H9 (cell line): ENCODE data around the gene AGR3. TPM values are rescaled to one million over a fixed set of nuclear protein-coding genes. Genes with fewer than 3 reads are reported as not detected.

Source experiments
- DNase-seq: peaks from one replicate; pipeline ENCODE4 v3.0.0-alpha.2; 2017
- H2AFZ ChIP-seq: one replicate; pipeline ENCODE4 v1.6.1; 2013; ENCODE audit warnings: mild to moderate bottlenecking, low read length, control low read depth, moderate library complexity
- H2AK5ac ChIP-seq: 2 replicates; pipeline ENCODE4 v1.6.1; 2013; ENCODE audit warnings: low read length, control low read depth, mixed read lengths; ENCODE audit not compliant: insufficient read length
- H2BK120ac ChIP-seq: one replicate; pipeline ENCODE4 v1.6.1; 2013; ENCODE audit warnings: low read depth, mild to moderate bottlenecking, low read length, control low read depth, inconsistent platforms; ENCODE audit not compliant: poor library complexity, severe bottlenecking
- H2BK12ac ChIP-seq: 2 replicates; pipeline ENCODE4 v1.6.1; 2013; ENCODE audit warnings: low read length, control low read depth, mixed read lengths, low read depth; ENCODE audit not compliant: insufficient read length
- H2BK15ac ChIP-seq: 2 replicates; pipeline ENCODE4 v1.6.1; 2013; ENCODE audit warnings: low read depth, low read length, control low read depth
- H2BK20ac ChIP-seq: one replicate; pipeline ENCODE4 v1.6.1; 2013; ENCODE audit warnings: low read depth, mild to moderate bottlenecking, low read length, control low read depth, inconsistent platforms; ENCODE audit not compliant: poor library complexity, severe bottlenecking
- H2BK5ac ChIP-seq: 2 replicates; pipeline ENCODE4 v1.6.1; 2013; ENCODE audit warnings: low read length, control low read depth, mixed read lengths; ENCODE audit not compliant: insufficient read length
- H3K14ac ChIP-seq: 2 replicates; pipeline ENCODE4 v1.6.1; 2013; ENCODE audit warnings: low read length, control low read depth; ENCODE audit not compliant: insufficient read depth
- H3K18ac ChIP-seq: 2 replicates; pipeline ENCODE4 v1.6.1; 2013; ENCODE audit warnings: low read depth, mild to moderate bottlenecking, mixed read lengths, low read length, control low read depth; ENCODE audit not compliant: insufficient read length
- H3K23ac ChIP-seq: 2 replicates; pipeline ENCODE4 v1.6.1; 2013; ENCODE audit warnings: low read length, control low read depth, mixed read lengths, low read depth; ENCODE audit not compliant: insufficient read length
- H3K23me2 ChIP-seq: 2 replicates; pipeline ENCODE4 v1.6.1; 2013; ENCODE audit warnings: low read depth, mild to moderate bottlenecking, mixed read lengths, low read length, control low read depth; ENCODE audit not compliant: insufficient read length, poor library complexity, severe bottlenecking
- H3K27ac ChIP-seq: 2 replicates; pipeline ENCODE4 v1.5.1; 2013; ENCODE audit warnings: low read length, control low read depth, mixed read lengths, low read depth; ENCODE audit not compliant: insufficient read length
- H3K27me3 ChIP-seq: 2 replicates; pipeline ENCODE4 v1.6.1; 2013; ENCODE audit warnings: low read length, control low read depth, inconsistent platforms; ENCODE audit not compliant: insufficient read depth
- H3K4ac ChIP-seq: 2 replicates; pipeline ENCODE4 v1.6.1; 2013; ENCODE audit warnings: low read depth, mild to moderate bottlenecking, control low read depth, inconsistent platforms, low read length, moderate library complexity
- H3K4me1 ChIP-seq: 2 replicates; pipeline ENCODE4 v1.6.1; 2013; ENCODE audit warnings: low read length, control low read depth, inconsistent platforms; ENCODE audit not compliant: insufficient read depth
- H3K4me2 ChIP-seq: 2 replicates; pipeline ENCODE4 v1.6.1; 2013; ENCODE audit warnings: low read length, control low read depth, mixed read lengths; ENCODE audit not compliant: insufficient read length, insufficient read depth
- H3K56ac ChIP-seq: 2 replicates; pipeline ENCODE4 v1.6.1; 2013; ENCODE audit warnings: low read depth, mild to moderate bottlenecking, mixed read lengths, low read length, control low read depth; ENCODE audit not compliant: insufficient read length
- H3K79me1 ChIP-seq: 2 replicates; pipeline ENCODE4 v1.6.1; 2013; ENCODE audit warnings: low read depth, mild to moderate bottlenecking, moderate library complexity, low read length, control low read depth, inconsistent platforms; ENCODE audit not compliant: insufficient read depth, poor library complexity, severe bottlenecking
- H3K79me2 ChIP-seq: 2 replicates; pipeline ENCODE4 v1.6.1; 2013; ENCODE audit warnings: low read length, control low read depth, inconsistent platforms; ENCODE audit not compliant: insufficient read depth
- H3K9ac ChIP-seq: 2 replicates; pipeline ENCODE4 v1.6.1; 2013; ENCODE audit warnings: low read length, control low read depth, mixed read lengths; ENCODE audit not compliant: insufficient read length; ENCODE audit errors: extremely low read depth
- H3K9me3 ChIP-seq: one replicate; pipeline ENCODE4 v1.6.1; 2013; ENCODE audit warnings: low read depth, low read length, inconsistent platforms; ENCODE audit not compliant: control insufficient read depth
- H3T11ph ChIP-seq: one replicate; pipeline ENCODE4 v1.6.1; 2013; ENCODE audit warnings: mild to moderate bottlenecking, low read length, control low read depth, inconsistent platforms
- H4K20me1 ChIP-seq: one replicate; pipeline ENCODE4 v1.6.1; 2013; ENCODE audit not compliant: control insufficient read depth, insufficient read length, insufficient read depth
- H4K5ac ChIP-seq: 2 replicates; pipeline ENCODE4 v1.6.1; 2013; ENCODE audit warnings: low read depth, mild to moderate bottlenecking, mixed read lengths, low read length, control low read depth; ENCODE audit not compliant: insufficient read length
- H4K8ac ChIP-seq: replicated peaks from 2 replicates; pipeline ENCODE4 v1.6.1; 2013; ENCODE audit warnings: low read length, control low read depth, mixed read lengths, low read depth; ENCODE audit not compliant: insufficient read length
- H4K91ac ChIP-seq: 2 replicates; pipeline ENCODE4 v1.6.1; 2013; ENCODE audit warnings: low read depth, mild to moderate bottlenecking, moderate library complexity, mixed read lengths, low read length, control low read depth; ENCODE audit not compliant: insufficient read length
- H3K27ac Mint-ChIP-seq, 3 experiments: 2 replicates in 2 of 3; 3 replicates in 1 of 3; pipeline ENCODE4 v1.8.0; 2020 to 2021; ENCODE audit warnings: mixed read lengths in 3 of 3, mild to moderate bottlenecking in 1 of 3, moderate library complexity in 1 of 3
- H3K27me3 Mint-ChIP-seq: 2 replicates; pipeline ENCODE4 v1.8.0; 2021; ENCODE audit warnings: low read depth, mild to moderate bottlenecking, moderate library complexity, mixed read lengths
- H3K36me3 Mint-ChIP-seq, 3 experiments: 2 replicates in 2 of 3; 3 replicates in 1 of 3; pipeline ENCODE4 v1.8.0; 2020 to 2021; ENCODE audit warnings: low read depth in 3 of 3, mixed read lengths in 3 of 3; ENCODE audit not compliant: insufficient read depth in 1 of 3
- H3K4me1 Mint-ChIP-seq, 2 experiments: 2 replicates each; pipeline ENCODE4 v1.8.0; 2020; ENCODE audit warnings: mixed read lengths in 2 of 2
- H3K4me3 Mint-ChIP-seq, 2 experiments: 2 replicates in 1 of 2; 3 replicates in 1 of 2; pipeline ENCODE4 v1.8.0; 2020 to 2021; ENCODE audit warnings: mild to moderate bottlenecking in 2 of 2, mixed read lengths in 2 of 2, moderate library complexity in 1 of 2
- H3K9me3 Mint-ChIP-seq, 2 experiments: 2 replicates in 1 of 2; 3 replicates in 1 of 2; pipeline ENCODE4 v1.8.0; 2020; ENCODE audit warnings: mild to moderate bottlenecking in 2 of 2, mixed read lengths in 2 of 2, moderate library complexity in 1 of 2
- WGBS: extraction: QIAGEN DNeasy Blood & Tissue Kit; methylation state at CpG from one replicate; pipeline ENCODE4 v1.1.7; 2013; ENCODE audit warnings: missing lambda C conversion rate, low lambda C conversion rate, mixed read lengths; ENCODE audit not compliant: insufficient read length; ENCODE audit errors: extremely low coverage; 5-methylcytosine and 5-hydroxymethylcytosine counted together
- total RNA-seq: library from RNA; stranded (reverse); gene quantifications from 2 replicates; pipeline ENCODE4 v1.2.1, GENCODE V29; 2021
- TF ChIP-seq, protein P1 (sequence below): fragments of 200-600 bp; sonication (generic); conservative IDR thresholded peaks from 3 replicates; pipeline ENCODE4 v1.8.0; 2021; ENCODE audit warnings: antibody characterized with exemption, mild to moderate bottlenecking

AGR3 gene
- total RNA-seq, 1 experiment from 2014 or later = not detected

- no peaks in the 10 kb centered on the region for H3K27me3 ChIP-seq
- no peak overlapping the region for H2BK5ac ChIP-seq
- no peak overlapping the region for H4K5ac ChIP-seq
- no peaks in the 10 kb centered on the region for H3K79me1 ChIP-seq
- no peak overlapping the region for H4K8ac ChIP-seq
- no peak overlapping the region for H3K14ac ChIP-seq
- Mint-ChIP-seq H3K4me1 (peaks cover 1 to 3% of the 10 kb centered on the region in 2 experiments; a peak in 2 of 4 replicates), H3K4me3 (no peak overlapping the region), H3K36me3 (no peaks in the 10 kb centered on the region), H3K9me3 (no peaks in the 10 kb centered on the region), H3K27me3 (no peaks in the 10 kb centered on the region), H3K27ac (no peak overlapping the region)
- no peak overlapping the region for H2BK20ac ChIP-seq
- no peak overlapping the region for H3K18ac ChIP-seq
- no peak overlapping the region for H2BK120ac ChIP-seq
- H3K79me2 ChIP-seq = no peaks in the 10 kb centered on the region
- no peak overlapping the region for H3K23ac ChIP-seq
- no peaks in the 10 kb centered on the region for H3K9me3 ChIP-seq
- no CpG with 5 or more reads among the region's 5 CpGs for WGBS
- H3K4ac ChIP-seq = no peak overlapping the region
- H3K27ac ChIP-seq = no peak overlapping the region
- H3T11ph ChIP-seq = no peak overlapping the region
- no peak for DNase-seq
- H2BK12ac ChIP-seq = no peak overlapping the region
- H3K9ac ChIP-seq = no peak overlapping the region
- no peak overlapping the region for H3K56ac ChIP-seq
- TF ChIP-seq, protein P1, sequence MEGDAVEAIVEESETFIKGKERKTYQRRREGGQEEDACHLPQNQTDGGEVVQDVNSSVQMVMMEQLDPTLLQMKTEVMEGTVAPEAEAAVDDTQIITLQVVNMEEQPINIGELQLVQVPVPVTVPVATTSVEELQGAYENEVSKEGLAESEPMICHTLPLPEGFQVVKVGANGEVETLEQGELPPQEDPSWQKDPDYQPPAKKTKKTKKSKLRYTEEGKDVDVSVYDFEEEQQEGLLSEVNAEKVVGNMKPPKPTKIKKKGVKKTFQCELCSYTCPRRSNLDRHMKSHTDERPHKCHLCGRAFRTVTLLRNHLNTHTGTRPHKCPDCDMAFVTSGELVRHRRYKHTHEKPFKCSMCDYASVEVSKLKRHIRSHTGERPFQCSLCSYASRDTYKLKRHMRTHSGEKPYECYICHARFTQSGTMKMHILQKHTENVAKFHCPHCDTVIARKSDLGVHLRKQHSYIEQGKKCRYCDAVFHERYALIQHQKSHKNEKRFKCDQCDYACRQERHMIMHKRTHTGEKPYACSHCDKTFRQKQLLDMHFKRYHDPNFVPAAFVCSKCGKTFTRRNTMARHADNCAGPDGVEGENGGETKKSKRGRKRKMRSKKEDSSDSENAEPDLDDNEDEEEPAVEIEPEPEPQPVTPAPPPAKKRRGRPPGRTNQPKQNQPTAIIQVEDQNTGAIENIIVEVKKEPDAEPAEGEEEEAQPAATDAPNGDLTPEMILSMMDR = no peak
- H3K23me2 ChIP-seq = no peaks in the 10 kb centered on the region
- no peaks in the 10 kb centered on the region for H3K4me1 ChIP-seq
- no peak overlapping the region for H3K4me2 ChIP-seq
- no peak overlapping the region for H2BK15ac ChIP-seq
- H2AK5ac ChIP-seq = no peak overlapping the region
- H2AFZ ChIP-seq = no peak overlapping the region
- no peaks in the 10 kb centered on the region for H4K20me1 ChIP-seq
- no peak overlapping the region for H4K91ac ChIP-seq
Measured at GRCh38 chr7:16810573-16810972, 71.2 kb downstream of the AGR3 start.
